ENCODE results near the gene TREML4. TPM values are rescaled to one million over a fixed set of nuclear protein-coding genes. Genes with fewer than 3 reads are reported as not detected.
"Not testable (repeated sequence)": the region's sequence is repeated elsewhere in the genome, so short reads cannot be mapped to it uniquely, and the experiment has no call there.

The TREML4 gene
- total RNA-seq, 1 donor from 2014 or later = not detected

DNA sequence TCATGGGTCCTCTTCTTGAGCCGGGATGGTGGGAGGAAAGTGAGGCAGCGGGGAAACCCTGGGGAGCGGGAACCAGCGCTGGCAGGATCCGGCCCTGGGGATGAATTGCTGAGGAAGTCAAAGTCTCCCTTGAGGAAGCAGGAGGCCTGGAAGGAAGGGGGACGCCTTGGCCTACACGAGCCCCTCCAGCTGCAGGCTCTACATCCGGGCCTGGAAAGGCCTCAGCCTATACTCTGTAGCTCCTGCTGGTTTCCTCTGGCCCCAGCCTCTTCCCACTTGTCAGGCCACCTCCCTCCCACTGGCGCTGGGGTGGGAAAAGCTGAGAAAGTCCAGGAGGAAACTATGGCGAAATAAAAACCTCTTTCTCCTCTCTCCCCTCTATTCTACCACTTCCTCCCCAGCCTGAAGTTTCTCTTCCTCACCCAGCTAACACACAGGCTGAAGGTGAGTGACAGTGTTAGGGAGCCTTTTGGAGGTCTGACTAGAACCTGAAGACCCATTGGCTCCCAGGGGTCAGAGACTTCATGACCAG lies 42.1 kb upstream of the TREML4 start:
- H3K27me3 Mint-ChIP-seq = peaks cover 10% of the 10 kb centered on the region
- no peak overlapping the region for H3K27ac Mint-ChIP-seq
- no peaks in the 10 kb centered on the region for H3K9me3 Mint-ChIP-seq (ENCODE audit: low read depth)
- no peak overlapping the region for H3K4me3 Mint-ChIP-seq (ENCODE audit: low read depth)
- DNase-seq (ENCODE audit: low spot score, unreplicated experiment) = no peak
- H3K4me1 Mint-ChIP-seq (ENCODE audit: low read depth) = peaks cover 13% of the 10 kb centered on the region
- H3K36me3 Mint-ChIP-seq (ENCODE audit: insufficient read depth) = no peaks in the 10 kb centered on the region
- TF ChIP-seq, protein P1, sequence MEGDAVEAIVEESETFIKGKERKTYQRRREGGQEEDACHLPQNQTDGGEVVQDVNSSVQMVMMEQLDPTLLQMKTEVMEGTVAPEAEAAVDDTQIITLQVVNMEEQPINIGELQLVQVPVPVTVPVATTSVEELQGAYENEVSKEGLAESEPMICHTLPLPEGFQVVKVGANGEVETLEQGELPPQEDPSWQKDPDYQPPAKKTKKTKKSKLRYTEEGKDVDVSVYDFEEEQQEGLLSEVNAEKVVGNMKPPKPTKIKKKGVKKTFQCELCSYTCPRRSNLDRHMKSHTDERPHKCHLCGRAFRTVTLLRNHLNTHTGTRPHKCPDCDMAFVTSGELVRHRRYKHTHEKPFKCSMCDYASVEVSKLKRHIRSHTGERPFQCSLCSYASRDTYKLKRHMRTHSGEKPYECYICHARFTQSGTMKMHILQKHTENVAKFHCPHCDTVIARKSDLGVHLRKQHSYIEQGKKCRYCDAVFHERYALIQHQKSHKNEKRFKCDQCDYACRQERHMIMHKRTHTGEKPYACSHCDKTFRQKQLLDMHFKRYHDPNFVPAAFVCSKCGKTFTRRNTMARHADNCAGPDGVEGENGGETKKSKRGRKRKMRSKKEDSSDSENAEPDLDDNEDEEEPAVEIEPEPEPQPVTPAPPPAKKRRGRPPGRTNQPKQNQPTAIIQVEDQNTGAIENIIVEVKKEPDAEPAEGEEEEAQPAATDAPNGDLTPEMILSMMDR (IDR thresholded peaks at IDR 0.05; ENCODE audit: unreplicated experiment) = no peak

DNA sequence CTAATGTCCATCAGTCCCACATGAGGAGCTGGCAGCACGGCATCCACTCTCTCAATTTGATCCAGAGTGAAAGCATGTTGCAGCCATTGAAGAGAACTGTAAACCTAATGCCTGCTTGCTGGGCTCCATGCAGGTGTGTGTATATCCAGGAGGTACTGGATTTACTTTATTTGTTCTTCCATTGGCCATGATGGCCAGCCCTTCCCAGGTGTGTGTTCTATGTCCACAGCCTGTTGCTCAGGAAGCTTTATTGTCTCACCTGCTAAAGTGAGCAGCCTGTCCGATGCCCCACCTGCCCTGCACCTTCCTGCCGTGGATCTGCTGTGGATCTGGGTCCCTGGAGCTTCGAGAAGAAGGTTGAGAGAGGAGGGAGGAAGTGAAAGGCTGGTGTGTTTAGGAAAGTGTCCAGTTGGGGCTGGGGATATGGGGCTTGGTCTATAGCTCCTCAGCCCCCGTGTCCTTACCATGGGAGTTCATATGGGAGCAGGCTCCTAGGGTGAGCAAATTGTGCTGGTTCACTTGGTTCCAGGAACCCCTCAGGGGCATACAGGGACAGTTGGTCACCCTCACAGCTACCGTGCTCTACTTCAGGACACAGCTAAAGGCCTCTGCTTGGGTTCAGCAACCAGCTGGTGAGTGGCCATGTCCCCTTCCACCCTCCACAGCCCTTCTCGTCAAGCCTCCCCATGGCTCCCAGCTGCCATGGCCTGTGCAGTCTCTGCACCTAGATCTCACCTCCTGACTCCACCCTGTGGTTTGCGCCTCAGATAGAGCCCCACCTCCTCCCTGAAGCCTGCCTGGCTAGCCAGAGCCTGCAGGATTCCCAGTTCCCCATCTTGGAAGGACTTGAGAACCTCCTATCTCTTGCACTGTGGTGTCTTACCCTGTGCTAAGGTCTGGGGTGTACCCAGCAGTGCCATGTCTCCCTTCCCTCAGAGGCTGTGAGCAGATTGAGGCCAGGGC lies 39.9 kb upstream of the TREML4 start:
- no peak for DNase-seq (ENCODE audit: low spot score, unreplicated experiment)
- H3K36me3 Mint-ChIP-seq (ENCODE audit: insufficient read depth) = no peaks in the 10 kb centered on the region
- no peaks in the 10 kb centered on the region for H3K9me3 Mint-ChIP-seq (ENCODE audit: low read depth)
- H3K4me1 Mint-ChIP-seq (ENCODE audit: low read depth) = peaks cover 13% of the 10 kb centered on the region
- H3K27me3 Mint-ChIP-seq = peaks cover 16% of the 10 kb centered on the region
- H3K4me3 Mint-ChIP-seq (ENCODE audit: low read depth) = no peak overlapping the region
- H3K27ac Mint-ChIP-seq = no peak overlapping the region
- TF ChIP-seq, protein P1 (IDR thresholded peaks at IDR 0.05; ENCODE audit: unreplicated experiment) = no peak

DNA sequence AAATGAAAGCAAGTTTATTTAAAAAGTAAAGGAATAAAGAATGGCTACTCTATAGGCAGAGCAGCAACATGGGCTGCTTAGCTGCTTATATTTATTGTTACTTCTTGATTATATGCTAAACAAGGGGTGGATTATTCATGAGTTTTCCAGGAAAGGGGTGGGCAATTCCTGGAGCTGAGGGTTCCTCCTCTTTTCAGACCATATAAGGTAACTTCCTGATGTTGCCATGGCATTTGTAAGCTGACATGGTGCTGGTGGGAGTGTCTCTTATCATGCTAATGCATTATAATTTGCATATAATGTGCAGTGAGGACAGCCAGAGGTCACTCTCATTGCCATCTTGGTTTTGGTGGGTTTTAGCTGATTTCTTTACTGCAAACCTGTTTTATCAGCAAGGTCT lies 39.1 kb upstream of the TREML4 start:
- Mint-ChIP-seq H3K27me3 (peaks cover 20% of the 10 kb centered on the region), H3K4me1 (ENCODE audit: low read depth) (peaks cover 13% of the 10 kb centered on the region)
- not testable (repeated sequence) for H3K4me3 Mint-ChIP-seq (ENCODE audit: low read depth); H3K36me3 Mint-ChIP-seq (ENCODE audit: insufficient read depth); H3K9me3 Mint-ChIP-seq (ENCODE audit: low read depth); H3K27ac Mint-ChIP-seq; DNase-seq (ENCODE audit: low spot score, unreplicated experiment)

- Mint-ChIP-seq H3K27ac (no peak overlapping the region), H3K9me3 (ENCODE audit: low read depth) (no peaks in the 10 kb centered on the region)
These were observed 38.2 kb upstream of the TREML4 start for GRCh38 chr6:41189967-41190366.

DNA sequence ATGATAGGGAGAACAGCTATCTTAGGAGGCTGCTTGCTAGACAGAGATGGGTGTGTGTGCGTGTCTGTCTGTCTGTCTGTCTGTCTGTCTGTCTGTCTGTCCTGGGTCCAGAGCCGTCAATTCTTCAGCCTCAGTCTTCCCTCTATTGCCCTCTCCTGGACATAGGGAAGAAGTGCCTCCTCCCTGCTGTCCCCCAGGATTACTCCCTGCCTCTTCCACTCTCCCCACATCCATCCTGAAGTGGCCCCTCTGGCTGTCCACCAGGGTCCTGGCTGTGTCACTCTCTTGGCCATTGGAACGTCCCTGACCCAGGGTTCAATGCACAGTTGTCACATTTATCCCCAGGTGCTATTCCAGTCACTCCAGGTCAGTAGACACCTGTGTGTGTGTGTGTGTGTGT lies 37.4 kb upstream of the TREML4 start:
- TF ChIP-seq, protein P1 (IDR thresholded peaks at IDR 0.05; ENCODE audit: unreplicated experiment) = no peak
- no peaks in the 10 kb centered on the region for H3K36me3 Mint-ChIP-seq (ENCODE audit: insufficient read depth)
- DNase-seq (ENCODE audit: low spot score, unreplicated experiment) = no peak
- peaks cover 13% of the 10 kb centered on the region for H3K4me1 Mint-ChIP-seq (ENCODE audit: low read depth)
- peaks cover 28% of the 10 kb centered on the region for H3K27me3 Mint-ChIP-seq
- H3K9me3 Mint-ChIP-seq (ENCODE audit: low read depth) = no peaks in the 10 kb centered on the region
- H3K27ac Mint-ChIP-seq = no peak overlapping the region
- no peak overlapping the region for H3K4me3 Mint-ChIP-seq (ENCODE audit: low read depth)

More at GRCh38 chr6:41189967-41190366, 38.2 kb upstream of the TREML4 start:
- H3K36me3 Mint-ChIP-seq (ENCODE audit: insufficient read depth) = no peaks in the 10 kb centered on the region
- no peak for DNase-seq (ENCODE audit: low spot score, unreplicated experiment)
- TF ChIP-seq, protein P1 (IDR thresholded peaks at IDR 0.05; ENCODE audit: unreplicated experiment) = no peak
- peaks cover 13% of the 10 kb centered on the region for H3K4me1 Mint-ChIP-seq (ENCODE audit: low read depth)
- H3K4me3 Mint-ChIP-seq (ENCODE audit: low read depth) = no peak overlapping the region
- peaks cover 26% of the 10 kb centered on the region for H3K27me3 Mint-ChIP-seq

All from progenitor cell of endocrine pancreas (in vitro differentiated cells).